Urinary bladder (tissue), 4 donors: Measurements from ENCODE around the gene PFKP. TPM values are rescaled to one million over a fixed set of nuclear protein-coding genes. Genes with fewer than 3 reads are reported as not detected.

ENCODE experiments used
- DNase-seq: peaks from one replicate; pipeline ENCODE4 v3.0.0-alpha.2; 2015; ENCODE audit errors: extremely low spot score
- H3K27ac ChIP-seq: one replicate; pipeline ENCODE4 v1.5.1; 2013; ENCODE audit warnings: low read depth, mild to moderate bottlenecking, moderate library complexity
- H3K36me3 ChIP-seq: one replicate; pipeline ENCODE4 v1.6.1; 2013; ENCODE audit warnings: mild to moderate bottlenecking, moderate library complexity; ENCODE audit not compliant: insufficient read depth
- H3K4me1 ChIP-seq: one replicate; pipeline ENCODE4 v1.6.1; 2013; ENCODE audit warnings: mild to moderate bottlenecking, moderate library complexity; ENCODE audit not compliant: insufficient read depth
- H3K4me3 ChIP-seq: one replicate; pipeline ENCODE4 v1.5.1; 2013; ENCODE audit warnings: low read depth, low read length
- WGBS: extraction: QIAGEN DNeasy Blood & Tissue Kit; methylation state at CpG from one replicate; pipeline ENCODE4 v1.1.7; 2013; 5-methylcytosine and 5-hydroxymethylcytosine counted together
- polyA plus RNA-seq: library from polyadenylated mRNA; stranded (reverse); fragments of 200-250 nt; gene quantifications from one replicate; pipeline ENCODE4 v1.2.3, GENCODE V29; 2013
- total RNA-seq: library from RNA; depleted of rRNA; stranded (reverse); fragments of >200 nt; gene quantifications from one replicate; pipeline ENCODE4 v1.2.3, GENCODE V29; 2014
- donor health status: healthy with polysubstance abuse.
- donor health status: healthy.

PFKP gene
- total and polyA plus RNA-seq, 2 donors = 40.6 to 104 TPM

GRCh38 chr10:3111621-3112163, 44.3 kb downstream of the PFKP start:
- no peaks in the 10 kb centered on the region for H3K4me1 ChIP-seq
- no peak overlapping the region for H3K4me3 ChIP-seq
- no peak for DNase-seq
- 51% methylated on average over 15 of the region's 15 CpGs for WGBS
- H3K27ac ChIP-seq = no peak overlapping the region
- no peaks in the 10 kb centered on the region for H3K36me3 ChIP-seq

- DNase-seq = no peak
- Histone ChIP-seq H3K27ac (no peak overlapping the region), H3K4me3 (no peak overlapping the region), H3K4me1 (no peaks in the 10 kb centered on the region), H3K36me3 (no peaks in the 10 kb centered on the region)
- WGBS = 96% methylated on average over 19 of the region's 19 CpGs
These were observed 46.0 kb downstream of the PFKP start for GRCh38 chr10:3113343-3113720.

- WGBS = 88% methylated on average over 8 of the region's 8 CpGs
- H3K4me1 ChIP-seq = no peaks in the 10 kb centered on the region
- H3K36me3 ChIP-seq = peaks cover 3% of the 10 kb centered on the region
- H3K4me3 ChIP-seq = no peak overlapping the region
- no peak overlapping the region for H3K27ac ChIP-seq
- DNase-seq = no peak
These were observed 48.3 kb downstream of the PFKP start for GRCh38 chr10:3115685-3116084.

GRCh38 chr10:3116508-3117100, 49.3 kb downstream of the PFKP start:
- 74% methylated on average over 20 of the region's 20 CpGs for WGBS
- DNase-seq = no peak
- H3K4me1 ChIP-seq = no peaks in the 10 kb centered on the region
- no peak overlapping the region for H3K27ac ChIP-seq
- H3K36me3 ChIP-seq = peaks cover 3% of the 10 kb centered on the region
- H3K4me3 ChIP-seq = no peak overlapping the region

GRCh38 chr10:3117486-3117885, 50.1 kb downstream of the PFKP start:
- 95% methylated on average over 12 of the region's 12 CpGs for WGBS
- no peak for DNase-seq
- no peak overlapping the region for H3K4me3 ChIP-seq
- H3K4me1 ChIP-seq = no peaks in the 10 kb centered on the region
- no peak overlapping the region for H3K27ac ChIP-seq
- peaks cover 3% of the 10 kb centered on the region for H3K36me3 ChIP-seq

GRCh38 chr10:3118641-3119091, 51.3 kb downstream of the PFKP start:
- WGBS = 94% methylated on average over 32 of the region's 32 CpGs
- no peak for DNase-seq
- Histone ChIP-seq H3K4me3 (no peak overlapping the region), H3K36me3 (peaks cover 3% of the 10 kb centered on the region), H3K4me1 (no peaks in the 10 kb centered on the region), H3K27ac (no peak overlapping the region)

GRCh38 chr10:3119796-3120459, 52.6 kb downstream of the PFKP start:
- 82% methylated on average over 31 of the region's 31 CpGs for WGBS
- no peak for DNase-seq
- Histone ChIP-seq H3K4me3 (no peak overlapping the region), H3K4me1 (no peaks in the 10 kb centered on the region), H3K27ac (no peak overlapping the region), H3K36me3 (peaks cover 3% of the 10 kb centered on the region)

GRCh38 chr10:3122034-3122433, 54.7 kb downstream of the PFKP start:
- 92% methylated on average over 14 of the region's 14 CpGs for WGBS
- H3K4me1 ChIP-seq = no peaks in the 10 kb centered on the region
- H3K36me3 ChIP-seq = peaks cover 3% of the 10 kb centered on the region
- DNase-seq = no peak
- no peak overlapping the region for H3K4me3 ChIP-seq
- no peak overlapping the region for H3K27ac ChIP-seq

GRCh38 chr10:3122486-3123205, 55.3 kb downstream of the PFKP start:
- no peak overlapping the region for H3K4me3 ChIP-seq
- 91% methylated on average over 27 of the region's 27 CpGs for WGBS
- no peaks in the 10 kb centered on the region for H3K4me1 ChIP-seq
- no peak overlapping the region for H3K27ac ChIP-seq
- H3K36me3 ChIP-seq = peaks cover 3% of the 10 kb centered on the region
- no peak for DNase-seq

GRCh38 chr10:3123571-3124411, 56.4 kb downstream of the PFKP start:
- Histone ChIP-seq H3K4me3 (no peak overlapping the region), H3K4me1 (no peaks in the 10 kb centered on the region), H3K36me3 (peaks cover under 1% of the 10 kb centered on the region), H3K27ac (no peak overlapping the region)
- 88% methylated on average over 32 of the region's 32 CpGs for WGBS
- DNase-seq = no peak

- Histone ChIP-seq H3K4me3 (no peak overlapping the region), H3K36me3 (no peaks in the 10 kb centered on the region), H3K27ac (no peak overlapping the region), H3K4me1 (no peaks in the 10 kb centered on the region)
- 94% methylated on average over 40 of the region's 40 CpGs for WGBS
- no peak for DNase-seq
These were observed 57.2 kb downstream of the PFKP start for GRCh38 chr10:3124412-3125175.

- 91% methylated on average over 24 of the region's 24 CpGs for WGBS
- Histone ChIP-seq H3K4me1 (no peaks in the 10 kb centered on the region), H3K36me3 (no peaks in the 10 kb centered on the region), H3K27ac (no peak overlapping the region), H3K4me3 (no peak overlapping the region)
- DNase-seq = no peak
These were observed 58.3 kb downstream of the PFKP start for GRCh38 chr10:3125527-3126170.
